Large intestine (tissue), 12 donors: Measurements from ENCODE around the gene RAB10. TPM values are rescaled to one million over a fixed set of nuclear protein-coding genes. Genes with fewer than 3 reads are reported as not detected.
"Not testable (repeated sequence)": the region's sequence is repeated elsewhere in the genome, so short reads cannot be mapped to it uniquely, and the experiment has no call there.

Source experiments
- DNase-seq, 2 donors: peaks; one replicate each; pipeline versions ENCODE4 v3.0.0 to v3.0.0-alpha.2; 2013
- H3K27ac ChIP-seq: one replicate; pipeline ENCODE4 v1.5.1; 2013; ENCODE audit warnings: low read length
- H3K27me3 ChIP-seq: 2 replicates; pipeline ENCODE4 v1.6.1; 2013; ENCODE audit warnings: low read length; ENCODE audit not compliant: control insufficient read depth, insufficient read depth
- H3K36me3 ChIP-seq: 2 replicates; pipeline ENCODE4 v1.6.1; 2013; ENCODE audit warnings: low read length; ENCODE audit not compliant: control insufficient read depth, insufficient read depth
- H3K4me1 ChIP-seq: one replicate; pipeline ENCODE4 v1.6.1; 2013; ENCODE audit warnings: low read length; ENCODE audit not compliant: control insufficient read depth, insufficient read depth
- H3K4me3 ChIP-seq: one replicate; pipeline ENCODE4 v1.5.1; 2013; ENCODE audit warnings: low read length
- H3K9me3 ChIP-seq: one replicate; pipeline ENCODE4 v1.6.1; 2013; ENCODE audit warnings: mild to moderate bottlenecking, low read depth, low read length, moderate library complexity; ENCODE audit not compliant: control insufficient read depth
- WGBS: methylation state at CpG from one replicate; pipeline ENCODE4 v1.1.5; 2013; ENCODE audit warnings: low lambda C conversion rate; ENCODE audit not compliant: insufficient coverage; 5-methylcytosine and 5-hydroxymethylcytosine counted together
- long read RNA-seq, 11 donors: transcript quantifications; one replicate each; lab custom pipeline, GENCODE V29; 2026
- polyA plus RNA-seq: library from polyadenylated mRNA; unstranded; fragments of 120-200 nt; gene quantifications from one replicate; pipeline ENCODE4 v1.2.1, GENCODE V29; 2013

The RAB10 gene
- 79.7 TPM for polyA plus RNA-seq
- long read RNA-seq, donor 1, transcript RAB10-201 (6 exons, 3,535 nt): major isoform, 20 of 41 reads
- long read RNA-seq, donor 1, partial matches to known transcripts: 21 of 41 reads
- long read RNA-seq, donor 1, other reads (novel, unspliced or antisense): 0 of 41 reads
- long read RNA-seq, donor 2, transcript RAB10-201 (6 exons, 3,535 nt): major isoform, 47 of 70 reads
- long read RNA-seq, donor 2, partial matches to known transcripts: 23 of 70 reads
- long read RNA-seq, donor 2, other reads (novel, unspliced or antisense): 0 of 70 reads
- long read RNA-seq, donor 3: 0 reads
- long read RNA-seq, donor 4, partial matches to known transcripts: 6 of 9 reads
- long read RNA-seq, donor 4, other reads (novel, unspliced or antisense): 0 of 9 reads
- long read RNA-seq, donor 5, transcript RAB10-201 (6 exons, 3,535 nt): major isoform, 36 of 46 reads
- long read RNA-seq, donor 5, partial matches to known transcripts: 10 of 46 reads
- long read RNA-seq, donor 5, other reads (novel, unspliced or antisense): 0 of 46 reads
- long read RNA-seq, donor 6, transcript RAB10-201 (6 exons, 3,535 nt): major isoform, 38 of 75 reads
- long read RNA-seq, donor 6, partial matches to known transcripts: 37 of 75 reads
- long read RNA-seq, donor 6, other reads (novel, unspliced or antisense): 0 of 75 reads
- long read RNA-seq, donor 7, transcript RAB10-201 (6 exons, 3,535 nt): major isoform, 10 of 26 reads
- long read RNA-seq, donor 7, partial matches to known transcripts: 16 of 26 reads
- long read RNA-seq, donor 7, other reads (novel, unspliced or antisense): 0 of 26 reads
- long read RNA-seq, donor 8, transcript RAB10-201 (6 exons, 3,535 nt): major isoform, 28 of 68 reads
- long read RNA-seq, donor 8, partial matches to known transcripts: 40 of 68 reads
- long read RNA-seq, donor 8, other reads (novel, unspliced or antisense): 0 of 68 reads
- long read RNA-seq, donor 9, transcript RAB10-201 (6 exons, 3,535 nt): major isoform, 24 of 82 reads
- long read RNA-seq, donor 9, partial matches to known transcripts: 58 of 82 reads
- long read RNA-seq, donor 9, other reads (novel, unspliced or antisense): 0 of 82 reads
- long read RNA-seq, donor 10, transcript RAB10-201 (6 exons, 3,535 nt): major isoform, 37 of 77 reads
- long read RNA-seq, donor 10, partial matches to known transcripts: 40 of 77 reads
- long read RNA-seq, donor 10, other reads (novel, unspliced or antisense): 0 of 77 reads
- long read RNA-seq, donor 11, transcript RAB10-201 (6 exons, 3,535 nt): major isoform, 27 of 42 reads
- long read RNA-seq, donor 11, partial matches to known transcripts: 15 of 42 reads
- long read RNA-seq, donor 11, other reads (novel, unspliced or antisense): 0 of 42 reads

DNA sequence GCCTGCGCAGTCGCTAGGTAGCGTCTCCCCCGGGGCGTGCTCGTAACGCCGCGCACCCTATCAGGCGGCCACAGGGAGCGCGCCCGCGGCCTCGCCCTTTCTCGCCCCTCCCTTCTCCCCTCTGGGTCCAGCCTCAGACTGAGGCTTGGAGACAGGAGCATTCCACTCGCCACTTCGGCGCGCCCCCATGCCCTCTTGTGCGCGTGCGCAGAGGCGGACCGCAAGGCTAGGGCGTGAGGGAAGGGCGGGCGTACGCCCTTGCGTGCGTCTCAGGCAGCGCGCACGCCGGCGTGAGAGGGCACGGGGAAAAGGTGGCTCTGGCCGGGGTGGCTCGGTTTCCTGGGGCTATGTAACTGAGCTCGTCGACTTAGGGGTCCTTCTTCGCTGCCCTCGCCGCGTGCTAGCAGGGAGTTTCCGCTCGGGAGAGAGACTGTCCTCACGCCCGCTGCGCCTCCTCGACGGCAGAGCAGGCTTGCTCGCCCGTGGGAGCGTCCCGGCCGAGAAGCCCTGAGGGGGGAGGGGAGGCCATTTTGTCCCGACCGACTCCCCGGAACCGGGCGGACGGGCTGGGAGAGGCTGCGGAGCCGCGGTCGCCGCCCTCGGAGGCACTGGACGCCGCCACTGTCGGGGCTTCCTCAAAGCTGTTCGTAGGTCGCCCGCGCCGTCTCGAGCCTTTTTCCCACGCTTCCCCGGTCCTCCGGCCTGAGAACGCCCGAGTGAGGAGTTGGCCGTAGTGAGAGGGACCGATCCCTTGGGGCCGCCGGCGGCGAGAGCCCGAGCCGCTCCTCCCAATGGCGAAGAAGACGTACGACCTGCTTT lies at the start of gene RAB10:
Gene RAB10 (plus strand): TSS at position 267 of the 819 bp plus-strand sequence. CDS start 525 bp downstream, at position 792.
- WGBS: no CpG with 5 or more reads among the region's 94 CpGs

DNA sequence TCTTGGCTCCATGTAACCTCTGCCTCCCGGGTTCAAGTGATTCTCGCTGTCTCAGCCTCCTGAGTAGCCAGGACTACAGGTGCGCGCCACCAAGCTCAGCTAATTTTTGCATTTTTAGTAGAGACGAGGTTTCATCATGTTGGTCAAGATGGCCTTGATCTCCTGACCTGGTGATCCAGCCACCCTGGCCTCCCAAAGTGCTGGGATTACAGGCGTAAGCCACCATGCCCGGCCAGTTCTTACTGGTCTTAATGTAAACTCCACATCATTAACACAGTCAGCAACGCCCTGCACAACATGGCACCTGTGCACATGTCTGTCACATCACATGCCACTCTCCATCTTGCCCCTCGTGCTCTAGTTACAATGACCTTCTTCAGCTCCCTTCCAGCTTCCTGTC lies 45.8 kb upstream of the RAB10 start:
- WGBS: no CpG with 5 or more reads among the region's 9 CpGs
- no peaks in the 10 kb centered on the region for H3K27me3 ChIP-seq
- no peaks in the 10 kb centered on the region for H3K9me3 ChIP-seq
- no peaks in the 10 kb centered on the region for H3K36me3 ChIP-seq
- no peak for DNase-seq
- H3K4me3 ChIP-seq: no peak overlapping the region
- no peak overlapping the region for H3K27ac ChIP-seq
- peaks cover 4% of the 10 kb centered on the region for H3K4me1 ChIP-seq

More for the DNA sequence above, at the start of gene RAB10:
- peak; percentile 100 for DNase-seq
- Histone ChIP-seq H3K4me3 (peak within 1 kb of the TSS; percentile 92), H3K9me3 (peaks cover 3% of the 10 kb centered on the region), H3K27me3 (no peaks in the 10 kb centered on the region), H3K27ac (peak within 1 kb of the TSS; percentile 96), H3K4me1 (peaks cover 6% of the 10 kb centered on the region), H3K36me3 (peaks cover 2% of the 10 kb centered on the region)

DNA sequence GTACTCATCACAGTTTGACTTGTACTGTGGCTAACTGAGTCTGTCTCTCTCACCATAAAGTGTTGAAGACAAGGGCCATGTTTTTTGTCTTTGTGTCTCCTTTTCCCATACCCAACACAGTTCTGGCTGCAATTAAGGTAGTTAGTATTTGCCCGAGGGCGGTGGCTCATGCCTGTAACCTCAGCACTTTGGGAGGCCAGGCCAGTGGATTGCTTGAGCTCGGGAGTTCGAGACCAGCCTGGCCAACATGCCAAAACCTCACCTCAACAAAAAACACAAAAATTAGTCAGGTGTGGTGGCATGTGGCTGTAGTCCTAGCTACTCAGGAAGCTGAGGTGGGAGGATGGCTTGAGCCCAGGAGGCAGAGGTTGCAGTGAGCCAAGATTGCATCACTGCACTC lies 44.7 kb upstream of the RAB10 start:
- Histone ChIP-seq H3K4me1 (peaks cover 4% of the 10 kb centered on the region), H3K27ac (no peak overlapping the region), H3K36me3 (no peaks in the 10 kb centered on the region), H3K27me3 (no peaks in the 10 kb centered on the region), H3K4me3 (no peak overlapping the region), H3K9me3 (no peaks in the 10 kb centered on the region)
- DNase-seq: no peak
- WGBS: no CpG with 5 or more reads among the region's 4 CpGs

DNA sequence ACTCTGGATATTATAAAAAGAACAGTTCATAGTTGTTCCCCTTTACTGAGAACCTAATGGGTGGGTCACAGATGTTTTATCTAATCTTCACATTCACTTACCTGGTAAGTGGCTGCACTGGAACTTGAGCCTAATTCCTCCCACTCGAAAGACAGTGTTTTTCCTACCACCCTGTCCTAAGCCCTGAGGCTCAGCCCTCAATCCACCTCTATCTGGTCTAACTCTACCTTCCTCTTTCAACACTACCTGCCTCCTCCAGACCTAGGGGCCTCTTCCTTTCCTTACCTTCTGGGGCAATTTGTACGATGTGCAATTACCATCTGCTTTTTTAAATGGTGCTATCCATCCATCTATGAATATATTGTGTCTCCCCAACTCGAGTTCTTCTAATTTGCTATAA lies 41.9 kb upstream of the RAB10 start:
- Histone ChIP-seq H3K9me3 (no peaks in the 10 kb centered on the region), H3K4me3 (no peak overlapping the region), H3K27ac (no peak overlapping the region), H3K27me3 (no peaks in the 10 kb centered on the region), H3K4me1 (peaks cover 4% of the 10 kb centered on the region), H3K36me3 (no peaks in the 10 kb centered on the region)
- DNase-seq: no peak
- WGBS: 64% methylated on average over 2 of the region's 3 CpGs

DNA sequence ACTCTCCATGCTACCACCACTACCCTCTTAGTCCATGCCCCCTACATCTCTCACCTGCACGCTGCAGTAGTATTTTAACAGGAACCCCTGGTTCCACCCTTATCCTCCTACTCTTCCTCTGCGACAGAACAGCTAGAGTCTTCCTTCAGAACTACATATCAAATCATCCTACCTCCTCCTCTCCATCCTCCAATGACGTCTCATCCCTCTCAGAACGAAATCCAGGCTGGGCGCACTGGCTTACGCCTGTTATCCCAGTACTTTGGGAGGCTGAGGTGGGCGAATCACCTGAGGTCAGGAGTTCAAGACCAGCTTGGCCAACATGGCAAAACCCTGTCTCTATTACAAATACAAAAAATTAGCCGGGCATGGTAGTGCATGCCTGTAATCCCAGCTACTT lies 41.3 kb upstream of the RAB10 start:
- 100% methylated on average over 1 of the region's 8 CpGs for WGBS
- no peak overlapping the region for H3K4me3 ChIP-seq

DNA sequence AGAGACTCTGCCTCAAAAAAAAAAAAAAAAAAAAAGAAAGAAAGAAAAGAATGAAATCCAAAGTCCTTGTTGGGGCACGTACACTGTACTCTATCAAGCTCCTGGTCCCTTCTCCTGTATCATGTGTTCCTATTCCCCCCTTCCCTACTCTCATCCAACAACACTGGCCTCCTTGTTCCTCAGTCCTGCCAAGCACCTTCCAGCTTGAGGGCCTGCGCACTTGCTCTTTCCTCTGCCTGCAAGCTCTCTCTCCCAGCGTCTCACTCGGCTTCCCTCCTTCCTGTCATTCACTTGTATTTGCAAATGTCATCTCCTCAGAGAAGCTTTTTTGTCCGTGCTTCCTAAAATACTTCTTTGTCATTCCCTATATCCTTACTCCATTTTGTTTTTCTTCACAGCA lies 40.8 kb upstream of the RAB10 start:
- no peak overlapping the region for H3K27ac ChIP-seq
- no peaks in the 10 kb centered on the region for H3K36me3 ChIP-seq
- H3K27me3 ChIP-seq: no peaks in the 10 kb centered on the region
- 91% methylated on average over 4 of the region's 5 CpGs for WGBS
- no peak overlapping the region for H3K4me3 ChIP-seq
- peaks cover 6% of the 10 kb centered on the region for H3K4me1 ChIP-seq
- DNase-seq: no peak
- no peaks in the 10 kb centered on the region for H3K9me3 ChIP-seq

More for the DNA sequence above, 41.3 kb upstream of the RAB10 start:
- H3K36me3 ChIP-seq: no peaks in the 10 kb centered on the region
- H3K27me3 ChIP-seq: no peaks in the 10 kb centered on the region
- no peak for DNase-seq
- H3K4me1 ChIP-seq: peaks cover 6% of the 10 kb centered on the region
- no peaks in the 10 kb centered on the region for H3K9me3 ChIP-seq
- H3K27ac ChIP-seq: no peak overlapping the region

DNA sequence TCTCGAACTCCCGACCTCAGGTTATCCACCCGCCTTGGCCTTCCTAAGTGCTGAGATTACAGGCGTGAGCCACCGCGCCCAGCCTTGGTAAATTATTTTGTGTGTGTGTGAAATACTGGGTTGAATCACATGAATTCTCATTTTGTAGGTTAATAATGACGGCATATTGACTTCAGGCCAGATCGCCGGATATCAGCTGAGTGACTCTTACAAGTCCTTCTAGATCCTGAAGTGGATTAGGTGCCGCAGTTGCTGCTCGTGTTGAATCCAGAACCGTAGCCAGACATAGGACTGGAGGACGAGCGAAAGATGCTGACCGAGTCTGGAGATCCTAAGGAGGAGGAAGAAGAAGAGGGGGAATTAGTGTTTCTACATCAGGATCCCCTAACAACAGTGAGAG lies 39.4 kb upstream of the RAB10 start:
- WGBS: no CpG with 5 or more reads among the region's 15 CpGs
- Histone ChIP-seq H3K4me3 (no peak overlapping the region), H3K27ac (no peak overlapping the region), H3K4me1 (peaks cover 10% of the 10 kb centered on the region), H3K36me3 (no peaks in the 10 kb centered on the region), H3K9me3 (no peaks in the 10 kb centered on the region), H3K27me3 (no peaks in the 10 kb centered on the region)
- DNase-seq: no peak

DNA sequence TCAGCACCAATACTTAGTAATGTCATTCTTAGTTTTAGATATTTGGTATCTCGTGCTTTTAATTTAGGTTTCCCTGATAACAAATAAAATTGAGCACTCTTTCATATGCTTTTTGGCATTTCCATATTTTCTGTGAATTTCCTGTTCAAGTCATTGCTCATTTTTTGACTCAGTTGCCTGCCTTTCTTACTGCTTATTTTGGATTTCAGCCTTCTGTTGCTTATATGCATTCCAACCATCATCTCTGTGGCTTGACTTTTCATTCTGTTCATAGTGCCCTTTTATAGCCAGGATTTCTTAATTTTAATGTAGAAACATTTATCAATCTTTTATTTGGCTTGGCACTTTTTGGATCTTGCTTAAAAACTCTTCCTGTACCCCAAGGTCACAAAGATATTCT lies 37.0 kb upstream of the RAB10 start:
- no CpG with 5 or more reads among the region's 1 CpG for WGBS

DNA sequence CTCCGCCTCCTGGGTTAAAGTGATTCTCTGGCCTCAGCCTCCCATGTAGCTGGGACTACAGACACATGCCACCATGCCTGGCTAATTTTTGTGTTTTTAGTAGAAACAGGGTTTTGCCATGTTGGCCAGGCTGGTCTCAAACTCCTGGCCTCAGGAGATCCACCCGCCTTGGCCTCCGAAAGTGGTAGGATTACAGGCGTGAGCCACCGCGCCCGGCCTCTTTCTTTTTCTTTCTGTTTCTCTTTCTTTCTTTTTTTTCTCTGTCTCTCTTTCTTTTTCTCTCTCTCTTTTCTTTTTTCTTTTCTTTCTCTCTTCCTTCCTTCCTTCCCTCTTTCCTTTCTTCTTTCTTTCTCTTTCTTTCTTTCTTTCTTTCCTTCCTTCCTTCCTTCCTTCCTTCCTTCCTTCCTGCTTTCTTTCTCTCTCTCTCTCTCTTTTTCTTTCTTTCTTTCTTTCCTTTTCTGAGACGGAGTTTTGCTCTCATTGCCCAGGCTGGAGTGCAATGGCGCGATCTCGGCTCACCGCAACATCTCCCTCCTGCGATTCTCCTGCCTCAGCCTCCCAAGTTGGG lies 35.0 kb upstream of the RAB10 start:
- H3K4me1 ChIP-seq: peaks cover 32% of the 10 kb centered on the region
- not testable (repeated sequence) for H3K9me3 ChIP-seq, DNase-seq, H3K36me3 ChIP-seq, H3K27me3 ChIP-seq, H3K27ac ChIP-seq, H3K4me3 ChIP-seq
- 89% methylated on average over 7 of the region's 13 CpGs for WGBS

More for the DNA sequence above, 37.0 kb upstream of the RAB10 start:
- Histone ChIP-seq H3K4me3 (no peak overlapping the region), H3K36me3 (no peaks in the 10 kb centered on the region), H3K4me1 (peaks cover 28% of the 10 kb centered on the region), H3K27ac (no peak overlapping the region), H3K9me3 (no peaks in the 10 kb centered on the region), H3K27me3 (no peaks in the 10 kb centered on the region)
- no peak for DNase-seq
